ENCODE results near the gene MSRB3.
"Not testable (repeated sequence)": the region's sequence is repeated elsewhere in the genome, so short reads cannot be mapped to it uniquely, and the experiment has no call there.

MSRB3 gene

DNA sequence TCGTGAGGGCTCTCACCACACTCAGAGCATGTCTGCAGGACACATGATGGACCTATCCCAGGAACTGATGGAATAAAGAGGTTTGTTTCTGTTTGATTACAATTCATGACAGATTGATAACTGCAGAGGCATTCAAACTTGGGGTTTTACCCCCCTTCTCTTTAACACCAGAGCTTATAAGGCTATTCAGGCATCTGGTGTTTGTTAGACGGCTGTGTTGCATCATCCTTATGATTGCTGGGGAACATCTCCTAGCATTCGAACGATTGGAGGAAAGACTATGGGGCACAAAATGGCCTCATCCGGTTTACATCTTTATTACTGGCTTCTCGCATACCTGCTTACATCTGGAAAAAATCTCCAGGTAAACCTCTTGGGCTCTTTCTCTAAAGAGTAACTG is 191.8 kb downstream of the MSRB3 start:
- TF ChIP-seq, protein P1, sequence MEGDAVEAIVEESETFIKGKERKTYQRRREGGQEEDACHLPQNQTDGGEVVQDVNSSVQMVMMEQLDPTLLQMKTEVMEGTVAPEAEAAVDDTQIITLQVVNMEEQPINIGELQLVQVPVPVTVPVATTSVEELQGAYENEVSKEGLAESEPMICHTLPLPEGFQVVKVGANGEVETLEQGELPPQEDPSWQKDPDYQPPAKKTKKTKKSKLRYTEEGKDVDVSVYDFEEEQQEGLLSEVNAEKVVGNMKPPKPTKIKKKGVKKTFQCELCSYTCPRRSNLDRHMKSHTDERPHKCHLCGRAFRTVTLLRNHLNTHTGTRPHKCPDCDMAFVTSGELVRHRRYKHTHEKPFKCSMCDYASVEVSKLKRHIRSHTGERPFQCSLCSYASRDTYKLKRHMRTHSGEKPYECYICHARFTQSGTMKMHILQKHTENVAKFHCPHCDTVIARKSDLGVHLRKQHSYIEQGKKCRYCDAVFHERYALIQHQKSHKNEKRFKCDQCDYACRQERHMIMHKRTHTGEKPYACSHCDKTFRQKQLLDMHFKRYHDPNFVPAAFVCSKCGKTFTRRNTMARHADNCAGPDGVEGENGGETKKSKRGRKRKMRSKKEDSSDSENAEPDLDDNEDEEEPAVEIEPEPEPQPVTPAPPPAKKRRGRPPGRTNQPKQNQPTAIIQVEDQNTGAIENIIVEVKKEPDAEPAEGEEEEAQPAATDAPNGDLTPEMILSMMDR (IDR thresholded peaks at IDR 0.05; ENCODE audit: poor library complexity, severe bottlenecking): no peak
- no peaks in the 10 kb centered on the region for H3K4me1 ChIP-seq (ENCODE audit: insufficient read depth, poor library complexity, severe bottlenecking)
- no peaks in the 10 kb centered on the region for H3K9me3 ChIP-seq (ENCODE audit: severe bottlenecking)
- no peak overlapping the region for H3K27ac ChIP-seq (ENCODE audit: poor library complexity, severe bottlenecking)
- DNase-seq (ENCODE audit: low spot score): no peak
- H3K27me3 ChIP-seq (ENCODE audit: insufficient read depth, poor library complexity, severe bottlenecking): no peaks in the 10 kb centered on the region
- no peak overlapping the region for H3K4me3 ChIP-seq (ENCODE audit: severe bottlenecking)
- no peak for ATAC-seq (ENCODE audit: low read depth)
- H3K36me3 ChIP-seq (ENCODE audit: low read depth): no peaks in the 10 kb centered on the region

DNA sequence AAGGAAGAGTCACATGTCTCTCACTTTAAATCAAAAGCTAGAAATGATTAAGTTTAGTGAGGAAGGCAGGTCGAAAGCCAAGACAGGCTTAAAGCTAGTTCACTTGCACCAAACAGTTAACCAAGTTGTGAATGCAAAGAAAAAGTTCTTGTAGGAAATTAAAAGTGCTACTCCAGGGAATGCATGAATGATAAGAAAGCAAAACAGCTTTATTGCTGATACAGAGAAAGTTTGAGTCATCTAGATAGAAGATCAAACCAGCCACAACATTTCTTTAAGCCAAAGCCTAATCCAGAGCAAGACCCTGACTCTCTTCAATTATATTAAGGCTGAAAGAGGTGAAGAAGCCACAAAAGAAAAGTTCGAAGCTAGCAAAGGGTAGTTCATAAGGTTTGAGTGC is 193.6 kb downstream of the MSRB3 start:
- TF ChIP-seq, protein P1 (IDR thresholded peaks at IDR 0.05; ENCODE audit: poor library complexity, severe bottlenecking): no peak
- H3K4me1 ChIP-seq (ENCODE audit: insufficient read depth, poor library complexity, severe bottlenecking): no peaks in the 10 kb centered on the region
- no peaks in the 10 kb centered on the region for H3K27me3 ChIP-seq (ENCODE audit: insufficient read depth, poor library complexity, severe bottlenecking)
- no peaks in the 10 kb centered on the region for H3K36me3 ChIP-seq (ENCODE audit: low read depth)
- H3K4me3 ChIP-seq (ENCODE audit: severe bottlenecking): no peak overlapping the region
- DNase-seq (ENCODE audit: low spot score) (no peak), ATAC-seq (ENCODE audit: low read depth) (no peak)
- no peak overlapping the region for H3K27ac ChIP-seq (ENCODE audit: poor library complexity, severe bottlenecking)
- H3K9me3 ChIP-seq (ENCODE audit: severe bottlenecking): no peaks in the 10 kb centered on the region

DNA sequence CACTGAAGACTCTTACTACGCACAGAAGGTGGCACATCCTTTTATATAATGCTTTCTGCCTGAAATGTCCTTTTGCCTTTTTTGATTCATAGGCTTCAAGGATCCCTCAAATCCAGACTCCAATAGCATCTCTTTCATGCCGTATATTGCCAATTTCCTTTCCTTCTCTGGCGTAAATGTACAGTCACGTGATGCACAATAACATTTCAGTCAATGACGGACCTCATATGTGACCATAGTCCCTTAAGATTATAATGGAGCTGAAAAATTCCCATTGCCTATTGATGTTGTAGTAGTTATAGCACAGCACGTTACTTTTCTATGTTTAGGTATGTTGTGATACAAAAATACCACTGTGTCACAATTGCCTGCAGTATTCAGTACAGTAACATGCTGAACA is 196.3 kb downstream of the MSRB3 start:
- H3K27me3 ChIP-seq (ENCODE audit: insufficient read depth, poor library complexity, severe bottlenecking): no peaks in the 10 kb centered on the region
- TF ChIP-seq, protein P1 (IDR thresholded peaks at IDR 0.05; ENCODE audit: poor library complexity, severe bottlenecking): no peak
- no peak overlapping the region for H3K27ac ChIP-seq (ENCODE audit: poor library complexity, severe bottlenecking)
- no peaks in the 10 kb centered on the region for H3K4me1 ChIP-seq (ENCODE audit: insufficient read depth, poor library complexity, severe bottlenecking)
- no peak overlapping the region for H3K4me3 ChIP-seq (ENCODE audit: severe bottlenecking)
- no peaks in the 10 kb centered on the region for H3K9me3 ChIP-seq (ENCODE audit: severe bottlenecking)
- H3K36me3 ChIP-seq (ENCODE audit: low read depth): no peaks in the 10 kb centered on the region
- ATAC-seq (ENCODE audit: low read depth) (no peak), DNase-seq (ENCODE audit: low spot score) (no peak)

DNA sequence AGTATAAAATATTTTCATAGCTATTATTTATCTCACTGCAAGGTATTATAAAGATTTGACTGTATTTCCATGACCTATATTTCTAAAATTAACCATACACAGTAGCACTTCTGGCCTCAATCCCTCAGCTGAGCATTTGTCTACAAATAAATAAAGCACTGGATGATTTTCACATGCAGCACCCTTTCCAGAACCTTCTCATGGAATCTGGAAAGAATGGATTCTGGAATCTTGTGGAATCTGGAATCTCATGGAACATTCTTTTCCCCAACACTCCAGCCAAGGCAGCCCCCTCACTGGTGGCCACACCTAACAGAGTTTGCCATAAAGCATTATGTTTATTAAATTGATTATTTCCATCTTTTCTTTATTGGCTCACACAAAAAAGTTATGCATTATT is 199.2 kb downstream of the MSRB3 start:
- no peak for DNase-seq (ENCODE audit: low spot score)
- no peak for ATAC-seq (ENCODE audit: low read depth)
- Histone ChIP-seq H3K4me1 (ENCODE audit: insufficient read depth, poor library complexity, severe bottlenecking) (no peaks in the 10 kb centered on the region), H3K9me3 (ENCODE audit: severe bottlenecking) (no peaks in the 10 kb centered on the region), H3K27me3 (ENCODE audit: insufficient read depth, poor library complexity, severe bottlenecking) (no peaks in the 10 kb centered on the region), H3K27ac (ENCODE audit: poor library complexity, severe bottlenecking) (no peak overlapping the region), H3K36me3 (ENCODE audit: low read depth) (no peaks in the 10 kb centered on the region), H3K4me3 (ENCODE audit: severe bottlenecking) (no peak overlapping the region)
- TF ChIP-seq, protein P1 (IDR thresholded peaks at IDR 0.05; ENCODE audit: poor library complexity, severe bottlenecking): no peak

DNA sequence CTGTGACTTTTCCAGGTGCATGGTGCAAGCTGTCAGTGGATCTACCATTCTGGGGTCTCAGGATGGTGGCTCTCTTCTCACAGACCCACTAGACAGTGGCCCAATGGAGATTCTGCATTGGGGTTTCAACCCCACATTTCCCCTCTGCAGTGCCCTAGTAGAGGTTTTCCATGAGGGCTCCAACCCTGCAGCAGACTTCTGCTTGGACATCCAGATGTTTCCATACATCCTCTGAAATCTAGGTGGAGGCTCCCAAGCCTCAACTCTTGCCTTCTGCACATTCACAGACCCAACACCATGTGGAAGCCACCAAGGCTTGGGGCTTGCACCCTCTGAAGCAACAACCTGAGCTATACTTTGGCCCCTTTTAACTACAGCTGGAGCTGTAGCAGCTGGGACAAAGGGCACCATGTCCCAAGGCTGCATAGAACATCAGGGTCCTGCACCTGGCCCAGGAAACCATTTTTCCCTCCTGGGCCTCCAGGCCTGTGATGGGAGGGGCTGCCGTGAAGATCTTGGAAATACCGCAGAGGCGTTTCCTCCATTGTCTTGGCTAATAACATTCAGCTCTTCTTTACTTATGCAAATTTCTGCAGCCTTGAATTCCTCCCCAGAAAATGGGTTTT is 205.5 kb downstream of the MSRB3 start:
- not testable (repeated sequence) for ATAC-seq (ENCODE audit: low read depth); DNase-seq (ENCODE audit: low spot score); H3K27me3 ChIP-seq (ENCODE audit: insufficient read depth, poor library complexity, severe bottlenecking); H3K4me1 ChIP-seq (ENCODE audit: insufficient read depth, poor library complexity, severe bottlenecking); H3K9me3 ChIP-seq (ENCODE audit: severe bottlenecking); H3K27ac ChIP-seq (ENCODE audit: poor library complexity, severe bottlenecking); H3K36me3 ChIP-seq (ENCODE audit: low read depth); H3K4me3 ChIP-seq (ENCODE audit: severe bottlenecking)
